ENCODE results near the gene CLBA1. TPM values are rescaled to one million over a fixed set of nuclear protein-coding genes. Genes with fewer than 3 reads are reported as not detected.

The CLBA1 gene
- total and polyA plus RNA-seq, 2 experiments from 2014 or later, result 1.6 to 1.8 TPM

DNA sequence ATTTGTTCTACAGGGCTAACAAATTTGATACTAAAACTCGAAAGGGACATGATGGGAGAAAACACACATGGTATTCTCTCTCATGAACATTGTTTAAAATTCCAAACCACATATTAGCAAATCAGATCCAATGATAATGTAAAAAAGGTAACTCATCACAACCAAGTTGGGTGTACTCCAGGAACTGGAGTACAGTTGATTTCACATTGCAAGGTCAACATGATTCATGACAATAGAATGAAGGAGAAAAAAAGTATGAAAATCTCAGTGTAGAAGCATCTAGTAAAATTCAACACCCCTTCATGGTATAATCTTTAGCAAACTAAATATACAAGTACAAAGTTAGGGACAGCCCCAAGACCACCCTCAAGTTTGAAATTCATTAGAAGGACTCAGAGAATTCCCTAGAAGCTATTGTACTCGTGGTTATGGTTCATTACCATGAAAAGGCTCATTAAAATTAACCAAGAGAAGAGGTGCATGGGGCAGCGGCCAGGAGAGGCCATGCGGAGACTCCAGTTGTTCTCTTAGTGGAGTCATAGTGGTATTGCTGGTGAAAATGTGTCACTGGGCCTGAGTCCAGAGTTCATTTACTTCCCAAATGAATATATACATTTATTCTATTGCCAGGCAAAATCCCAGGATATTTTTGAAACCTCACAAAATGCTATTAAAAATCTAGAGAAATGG, 38.3 kb downstream of the CLBA1 start:
- H3K9me2 ChIP-seq (ENCODE audit: insufficient read depth), result no peaks in the 10 kb centered on the region
- H2AFZ ChIP-seq, result no peak overlapping the region
- Mint-ChIP-seq H3K9me3 (no peaks in the 10 kb centered on the region), H3K36me3 (ENCODE audit: low read depth) (peaks cover 11% of the 10 kb centered on the region), H3K27ac (no peak overlapping the region), H3K4me1 (peaks cover 28% of the 10 kb centered on the region), H3K27me3 (ENCODE audit: insufficient read depth, low read depth, poor library complexity) (peaks cover 18% of the 10 kb centered on the region), H3K4me3 (no peak overlapping the region)
- ATAC-seq, result no peak
- no peak overlapping the region for H3K27ac ChIP-seq (ENCODE audit: low read depth)
- peaks cover 14% of the 10 kb centered on the region for H3K4me1 ChIP-seq (ENCODE audit: insufficient read depth)
- no peak overlapping the region for H3K4me2 ChIP-seq
- peaks cover 5% of the 10 kb centered on the region; the same call in 1 of the 2 replicates for H3F3A ChIP-seq (replicated peaks; ENCODE audit: low read depth)
- no peaks in the 10 kb centered on the region for H3K27me3 ChIP-seq (ENCODE audit: insufficient read depth)
- no peak overlapping the region for H3K4me3 ChIP-seq
- TF ChIP-seq ZNF331 (CRISPR knock-in tag; IDR thresholded peaks at IDR 0.05; ENCODE audit: low read depth) (no peak), EZH2phosphoT487 (IDR thresholded peaks at IDR 0.05; ENCODE audit: unreplicated experiment) (no peak), ZNF462 (CRISPR knock-in tag; IDR thresholded peaks at IDR 0.05) (no peak), REST (IDR thresholded peaks at IDR 0.05; ENCODE audit: unreplicated experiment) (no peak)
- no peaks in the 10 kb centered on the region for H3K36me3 ChIP-seq (ENCODE audit: insufficient read depth)
- DNase-seq (ENCODE audit: low spot score), result no peak
- peaks cover 32% of the 10 kb centered on the region for H3K79me2 ChIP-seq (replicated peaks; ENCODE audit: insufficient read depth)
- peaks cover 16% of the 10 kb centered on the region for H4K20me1 ChIP-seq (replicated peaks; ENCODE audit: insufficient read depth)

Measured in GM23338 (cell line).